Fibroblast of peridontal ligament (primary cell): ENCODE measurements around the gene ISOC2.
A peak's percentile ranks its signal among the peaks of the same experiment; 100 is the strongest.

ENCODE experiments used
- DNase-seq: peaks from one replicate; pipeline ENCODE4 v3.0.0-alpha.2; 2010; ENCODE audit errors: extremely low read depth

Gene ISOC2

GRCh38 chr19:55477905-55478304, 16.5 kb upstream of the ISOC2 start:
- no peak for DNase-seq

GRCh38 chr19:55476100-55476775, 14.8 kb upstream of the ISOC2 start, which contains the start of gene ZNF628:
TSS of gene ZNF628 (plus strand) at chr19:55476617. CDS start at chr19:55479911, 3,294 bp downstream.
- peak; percentile 96 for DNase-seq

GRCh38 chr19:55474269-55475265, 13.1 kb upstream of the ISOC2 start:
- peak; percentile 49 for DNase-seq

GRCh38 chr19:55473225-55474012, 12.0 kb upstream of the ISOC2 start:
- no peak for DNase-seq

- DNase-seq, result peak; percentile 54
Measured at GRCh38 chr19:55472463-55472862, 11.0 kb upstream of the ISOC2 start.

GRCh38 chr19:55471266-55471665, 9.8 kb upstream of the ISOC2 start:
- no peak for DNase-seq

- no peak for DNase-seq
Measured at GRCh38 chr19:55468054-55468393, 6.6 kb upstream of the ISOC2 start.

- DNase-seq, result peak; percentile 70
Measured at GRCh38 chr19:55467236-55468053, 6.0 kb upstream of the ISOC2 start.

- DNase-seq, result no peak
Measured at GRCh38 chr19:55466241-55466614, 4.8 kb upstream of the ISOC2 start.

- no peak for DNase-seq
Measured at GRCh38 chr19:55465460-55466240, 4.2 kb upstream of the ISOC2 start.

- no peak for DNase-seq
Measured at GRCh38 chr19:55464662-55465054, 3.2 kb upstream of the ISOC2 start, which contains the start of gene C19orf85. TSS of gene C19orf85 (minus strand) at chr19:55464751. CDS start at chr19:55464554, 197 bp downstream.

- no peak for DNase-seq
Measured at GRCh38 chr19:55464039-55464661, 2.7 kb upstream of the ISOC2 start.

- DNase-seq, result no peak
Measured at GRCh38 chr19:55463583-55464031, 2.2 kb upstream of the ISOC2 start.

GRCh38 chr19:55462722-55463121, 1.3 kb upstream of the ISOC2 start:
- DNase-seq, result no peak

GRCh38 chr19:55461974-55462626, 658 bp upstream of the ISOC2 start:
- DNase-seq, result peak; percentile 54

GRCh38 chr19:55460670-55461258, 678 bp downstream of the ISOC2 start:
- DNase-seq, result peak; percentile 83

GRCh38 chr19:55459950-55460657, 1.3 kb downstream of the ISOC2 start:
- peak; percentile 52 for DNase-seq

GRCh38 chr19:55459551-55459949, 1.9 kb downstream of the ISOC2 start:
- DNase-seq, result no peak
